Upper lobe of left lung (tissue), 4 donors: Measurements from ENCODE around the gene ITGA11.

Source experiments
- POLR2A ChIP-seq, 4 donors: fragments of 450-650 bp; IDR thresholded peaks; one replicate each; pipeline ENCODE4 v1.5.1; 2016 to 2017; ENCODE audit warnings: antibody characterized with exemption in 4 of 4, mild to moderate bottlenecking in 2 of 4
- TF ChIP-seq, protein P1 (sequence below), 6 experiments: fragments of 450-650 bp in 4 of 6; fragments of 200-600 bp in 2 of 6; sonication (generic) in 2 of 6; IDR thresholded peaks; one replicate each; pipeline ENCODE4 v1.5.1; 2016 to 2019; ENCODE audit warnings: antibody characterized with exemption in 6 of 6

GRCh38 chr15:68256675-68257450, 175.1 kb downstream of the ITGA11 start:
- TF ChIP-seq, protein P1, sequence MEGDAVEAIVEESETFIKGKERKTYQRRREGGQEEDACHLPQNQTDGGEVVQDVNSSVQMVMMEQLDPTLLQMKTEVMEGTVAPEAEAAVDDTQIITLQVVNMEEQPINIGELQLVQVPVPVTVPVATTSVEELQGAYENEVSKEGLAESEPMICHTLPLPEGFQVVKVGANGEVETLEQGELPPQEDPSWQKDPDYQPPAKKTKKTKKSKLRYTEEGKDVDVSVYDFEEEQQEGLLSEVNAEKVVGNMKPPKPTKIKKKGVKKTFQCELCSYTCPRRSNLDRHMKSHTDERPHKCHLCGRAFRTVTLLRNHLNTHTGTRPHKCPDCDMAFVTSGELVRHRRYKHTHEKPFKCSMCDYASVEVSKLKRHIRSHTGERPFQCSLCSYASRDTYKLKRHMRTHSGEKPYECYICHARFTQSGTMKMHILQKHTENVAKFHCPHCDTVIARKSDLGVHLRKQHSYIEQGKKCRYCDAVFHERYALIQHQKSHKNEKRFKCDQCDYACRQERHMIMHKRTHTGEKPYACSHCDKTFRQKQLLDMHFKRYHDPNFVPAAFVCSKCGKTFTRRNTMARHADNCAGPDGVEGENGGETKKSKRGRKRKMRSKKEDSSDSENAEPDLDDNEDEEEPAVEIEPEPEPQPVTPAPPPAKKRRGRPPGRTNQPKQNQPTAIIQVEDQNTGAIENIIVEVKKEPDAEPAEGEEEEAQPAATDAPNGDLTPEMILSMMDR (IDR thresholded peaks at IDR 0.05) = no peak
- peak; percentile 43 to 88 (median 66) for TF ChIP-seq POLR2A (IDR thresholded peaks at IDR 0.05)
